Activated CD4-positive, CD25-positive, alpha-beta regulatory T cell treated with anti-CD3 and anti-CD28 coated beads, Interleukin-2, amount 50 U/mL, for 72 hours (primary cell): ENCODE data around the gene ZG16.
"Not testable (repeated sequence)": the region's sequence is repeated elsewhere in the genome, so short reads cannot be mapped to it uniquely, and the experiment has no call there.

Experiments used
- DNase-seq: peaks from one replicate; pipeline ENCODE4 v3.0.0; 2021

Gene ZG16

DNA sequence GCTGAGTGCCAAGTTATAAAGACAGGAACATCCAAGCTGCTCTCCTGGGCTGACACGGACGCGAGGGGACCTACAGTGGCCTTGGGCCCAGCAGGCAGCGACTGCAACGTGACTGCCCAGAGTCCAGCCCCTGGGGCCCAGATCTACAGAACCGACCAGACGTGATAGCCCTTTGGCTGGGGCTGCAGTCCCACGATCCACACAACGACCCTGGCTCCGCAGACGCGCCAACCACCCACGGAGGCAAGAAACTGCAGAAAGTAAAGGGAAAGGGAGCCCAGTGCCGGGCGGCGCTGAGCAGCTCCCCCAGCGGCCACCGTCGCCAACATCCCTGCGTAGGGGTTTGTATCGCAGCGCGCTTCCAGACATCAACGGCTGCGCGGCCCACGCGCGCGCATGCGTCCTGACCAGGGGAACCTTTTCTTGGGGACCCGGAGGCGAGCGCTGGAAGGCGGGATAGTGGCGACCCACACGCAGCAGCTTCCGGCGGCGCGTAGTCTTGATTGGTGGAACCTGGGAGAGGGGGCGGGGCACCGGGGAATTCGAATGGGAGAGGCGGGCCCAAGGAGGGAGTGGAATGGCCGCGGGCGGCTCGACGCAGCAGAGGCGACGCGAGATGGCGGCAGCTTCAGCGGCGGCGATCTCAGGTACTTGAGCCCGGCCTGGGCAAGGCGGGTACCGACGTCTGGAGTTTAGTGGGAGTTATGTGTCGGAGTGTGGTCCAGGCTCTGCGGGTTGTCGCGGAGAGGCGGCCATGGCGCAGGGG lies 12.3 kb downstream of the ZG16 start, which contains the start of gene KIF22:
KIF22 (plus strand) TSS at position 569 of the 766 bp plus-strand sequence; CDS start at position 578, 9 bp downstream.
- peak; percentile 100 for DNase-seq

DNA sequence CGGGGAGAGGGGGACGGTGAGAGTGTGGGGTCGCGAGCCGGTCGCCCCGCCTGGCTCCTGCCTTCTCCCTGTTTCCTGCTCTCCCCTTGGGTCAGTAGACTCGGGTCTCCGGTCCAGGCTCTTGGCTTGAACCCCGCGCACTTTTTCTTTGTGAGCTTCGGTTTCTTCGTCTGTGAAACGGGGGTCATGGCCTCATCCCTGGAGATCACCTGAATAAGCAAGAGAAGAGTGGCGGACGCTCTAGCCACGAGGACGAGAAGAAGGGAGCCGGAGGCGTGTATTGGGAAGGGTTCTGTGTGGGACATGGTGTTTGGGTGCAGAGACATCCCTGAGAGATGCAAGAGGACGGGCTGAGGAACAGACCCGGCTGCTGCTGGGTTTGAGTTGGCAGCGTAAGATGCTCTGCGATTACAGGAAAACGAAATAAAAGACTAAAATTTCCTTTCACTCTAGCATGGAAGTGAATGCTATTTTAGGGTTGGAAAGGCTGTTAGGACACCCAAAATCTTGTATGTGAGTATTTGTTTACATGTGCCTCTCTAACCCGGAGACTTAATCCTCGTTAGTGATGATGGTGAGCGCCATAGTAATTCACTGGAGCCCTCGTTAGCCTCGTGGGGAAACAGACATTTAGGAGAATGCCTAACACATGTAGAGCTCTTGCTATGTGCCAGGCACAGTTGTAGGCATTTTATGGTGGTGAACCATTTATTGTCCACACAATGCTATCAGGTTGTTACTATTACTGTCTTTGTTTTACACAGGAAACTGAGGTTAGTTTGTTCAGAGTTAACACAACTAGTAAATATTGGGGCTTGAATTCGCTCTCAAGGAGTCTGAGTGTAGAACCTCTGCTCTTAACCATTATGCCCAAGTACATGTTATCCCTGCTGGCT lies 13.1 kb downstream of the ZG16 start:
- DNase-seq, result no peak

DNA sequence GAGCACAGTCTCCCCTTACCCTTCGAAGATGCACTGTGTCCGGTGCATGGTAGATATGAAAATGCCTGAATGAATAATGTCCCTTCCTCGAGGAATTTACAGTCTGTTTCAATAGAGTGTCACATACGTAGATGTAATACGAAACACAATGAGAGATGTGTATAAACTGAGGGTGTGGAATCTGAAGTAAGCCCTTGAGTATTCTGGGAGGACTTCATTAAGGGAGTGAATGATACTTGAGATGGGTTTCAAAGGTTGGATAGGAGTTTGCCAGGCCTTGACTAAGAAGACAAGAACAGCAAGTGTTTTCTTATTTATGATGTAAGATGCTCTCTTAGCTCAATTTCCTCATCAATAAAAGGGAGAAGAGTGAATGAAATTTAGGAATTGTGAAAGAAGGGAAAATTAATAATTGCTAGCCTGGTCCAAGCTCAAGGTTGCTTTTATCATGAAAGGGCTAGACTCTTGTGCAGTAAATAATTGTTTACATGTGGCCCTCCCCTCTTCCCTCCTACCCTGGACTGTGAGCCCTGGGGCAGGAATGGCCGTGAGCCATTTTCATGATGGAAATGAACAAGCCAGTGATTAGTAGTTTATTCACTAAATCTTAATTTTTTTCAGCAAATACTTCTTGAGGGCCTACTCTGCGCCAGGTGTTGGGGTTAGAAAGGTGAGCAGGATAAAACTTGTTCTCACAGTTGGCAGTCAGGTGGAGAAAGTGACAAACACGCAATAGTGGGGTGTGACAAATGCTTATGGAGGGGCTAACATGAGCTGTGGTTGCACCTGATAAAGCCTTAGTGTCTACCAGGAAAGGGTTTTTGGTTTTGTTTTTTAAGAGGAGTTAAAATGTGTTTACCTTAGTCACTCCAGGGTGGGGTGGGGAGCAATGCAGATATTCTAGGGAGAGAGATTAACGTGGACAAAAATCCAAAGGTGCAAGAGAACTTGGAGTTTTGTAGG lies 14.1 kb downstream of the ZG16 start:
- DNase-seq, result no peak

DNA sequence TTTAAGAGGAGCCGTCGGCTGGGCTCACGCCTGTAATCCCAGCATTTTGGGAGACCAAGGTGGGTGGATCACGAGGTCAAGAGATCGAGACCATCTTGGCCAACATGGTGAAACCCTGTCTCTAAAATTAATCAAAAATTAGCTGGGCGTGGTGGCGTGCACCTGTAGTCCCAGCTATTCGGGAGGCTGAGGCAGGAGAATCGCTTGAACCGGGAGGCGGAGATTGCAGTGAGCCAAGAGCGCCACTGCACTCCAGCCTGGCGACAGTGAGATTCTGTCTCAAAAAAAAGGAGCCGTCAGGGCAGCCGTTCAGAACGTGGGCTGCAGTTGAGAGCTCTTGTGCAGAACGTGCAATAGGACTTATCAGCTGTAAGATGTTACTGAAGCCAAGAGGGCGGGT lies 15.1 kb downstream of the ZG16 start:
- not testable (repeated sequence) for DNase-seq

DNA sequence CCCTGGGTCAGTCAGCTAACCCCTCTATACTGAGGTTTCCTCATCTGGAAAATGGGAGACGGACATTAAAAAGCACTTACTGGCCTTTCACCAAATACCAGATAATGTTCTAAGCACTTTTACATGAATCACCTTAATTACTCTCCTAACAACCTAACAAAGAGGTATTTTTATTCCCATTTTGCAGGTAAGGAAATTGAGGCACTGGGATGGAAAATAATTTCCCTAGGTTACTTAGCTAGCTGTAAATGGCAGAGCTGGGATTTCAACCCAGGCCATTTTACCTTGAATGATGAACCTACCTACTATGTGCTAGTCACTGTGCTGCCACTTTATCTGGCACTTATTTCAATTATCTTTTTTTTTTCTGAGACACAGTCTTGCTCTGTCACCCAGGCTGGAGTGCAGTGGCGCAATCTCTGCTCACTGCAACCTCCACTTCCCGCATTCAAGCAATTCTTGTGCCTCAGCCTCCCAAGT lies 16.2 kb downstream of the ZG16 start:
- DNase-seq, result no peak

DNA sequence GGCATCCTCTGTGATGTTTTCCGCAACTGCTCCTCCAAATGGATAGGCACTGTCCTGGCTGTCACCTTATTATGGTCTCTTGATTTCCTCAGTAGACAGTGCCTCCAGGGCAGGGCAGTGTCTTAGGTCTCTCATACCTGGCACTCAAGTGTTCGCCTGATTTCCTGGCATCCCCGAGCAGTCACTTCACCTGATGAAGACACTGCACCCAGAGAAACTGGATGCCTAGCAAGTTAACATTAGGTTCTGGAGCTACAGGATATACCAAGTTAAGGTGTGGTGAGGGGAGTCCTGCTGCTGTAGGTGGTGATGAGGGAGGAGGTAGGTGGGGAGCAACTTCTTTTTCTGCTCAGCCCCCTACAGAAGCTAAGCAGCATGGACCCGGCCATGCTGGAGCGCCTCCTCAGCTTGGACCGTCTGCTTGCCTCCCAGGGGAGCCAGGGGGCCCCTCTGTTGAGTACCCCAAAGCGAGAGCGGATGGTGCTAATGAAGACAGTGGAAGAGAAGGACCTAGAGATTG lies 24.4 kb downstream of the ZG16 start:
- DNase-seq, result no peak

DNA sequence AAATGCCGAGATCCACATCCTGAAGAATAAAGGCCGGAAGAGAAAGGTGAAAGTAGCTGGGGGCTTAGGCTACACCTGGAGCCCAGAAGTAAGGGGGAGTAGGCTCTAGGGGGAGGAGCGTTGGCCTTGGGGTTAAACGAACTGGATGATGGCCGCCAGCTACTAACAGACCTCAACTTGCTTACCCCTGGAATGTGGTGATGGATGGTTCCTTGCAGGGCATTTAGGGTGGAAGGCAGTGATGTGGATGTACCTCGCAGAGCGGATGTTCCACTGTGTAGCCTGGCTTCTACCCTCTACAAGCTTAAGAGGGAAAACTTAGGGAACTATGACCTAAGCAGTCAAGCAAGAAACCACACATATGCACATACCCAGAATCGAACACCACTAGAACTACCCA lies 26.0 kb downstream of the ZG16 start:
- DNase-seq, result no peak

DNA sequence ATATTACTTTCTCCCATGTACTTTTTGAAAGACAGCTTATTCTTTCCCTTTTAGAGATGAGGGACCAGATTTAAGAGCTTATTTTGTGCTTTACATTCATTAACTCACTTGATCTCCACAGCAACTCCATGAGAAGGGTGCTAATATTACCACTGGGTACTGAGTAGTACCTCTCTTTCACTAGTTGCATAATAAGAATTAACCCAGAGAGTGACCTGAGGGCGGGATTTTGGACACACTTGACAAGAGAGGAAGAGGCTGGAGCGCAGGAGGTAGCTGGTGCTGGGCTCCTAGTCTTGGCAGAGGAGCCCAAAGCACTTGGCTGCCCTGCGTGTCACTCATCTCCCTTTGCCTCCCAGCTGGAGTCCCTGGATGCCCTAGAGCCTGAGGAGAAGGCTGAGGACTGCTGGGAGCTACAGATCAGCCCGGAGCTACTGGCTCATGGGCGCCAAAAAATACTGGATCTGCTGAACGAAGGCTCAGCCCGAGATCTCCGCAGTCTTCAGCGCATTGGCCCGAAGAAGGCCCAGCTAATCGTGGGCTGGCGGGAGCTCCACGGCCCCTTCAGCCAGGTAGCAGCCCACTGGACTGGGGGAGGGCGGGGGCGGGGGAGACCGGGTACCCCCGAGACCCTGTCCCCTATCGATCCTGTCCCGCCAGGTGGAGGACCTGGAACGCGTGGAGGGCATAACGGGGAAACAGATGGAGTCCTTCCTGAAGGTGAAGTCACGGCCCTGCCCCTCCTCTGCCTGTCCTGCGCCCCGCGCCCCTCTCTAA lies 26.6 kb downstream of the ZG16 start:
- DNase-seq, result no peak

DNA sequence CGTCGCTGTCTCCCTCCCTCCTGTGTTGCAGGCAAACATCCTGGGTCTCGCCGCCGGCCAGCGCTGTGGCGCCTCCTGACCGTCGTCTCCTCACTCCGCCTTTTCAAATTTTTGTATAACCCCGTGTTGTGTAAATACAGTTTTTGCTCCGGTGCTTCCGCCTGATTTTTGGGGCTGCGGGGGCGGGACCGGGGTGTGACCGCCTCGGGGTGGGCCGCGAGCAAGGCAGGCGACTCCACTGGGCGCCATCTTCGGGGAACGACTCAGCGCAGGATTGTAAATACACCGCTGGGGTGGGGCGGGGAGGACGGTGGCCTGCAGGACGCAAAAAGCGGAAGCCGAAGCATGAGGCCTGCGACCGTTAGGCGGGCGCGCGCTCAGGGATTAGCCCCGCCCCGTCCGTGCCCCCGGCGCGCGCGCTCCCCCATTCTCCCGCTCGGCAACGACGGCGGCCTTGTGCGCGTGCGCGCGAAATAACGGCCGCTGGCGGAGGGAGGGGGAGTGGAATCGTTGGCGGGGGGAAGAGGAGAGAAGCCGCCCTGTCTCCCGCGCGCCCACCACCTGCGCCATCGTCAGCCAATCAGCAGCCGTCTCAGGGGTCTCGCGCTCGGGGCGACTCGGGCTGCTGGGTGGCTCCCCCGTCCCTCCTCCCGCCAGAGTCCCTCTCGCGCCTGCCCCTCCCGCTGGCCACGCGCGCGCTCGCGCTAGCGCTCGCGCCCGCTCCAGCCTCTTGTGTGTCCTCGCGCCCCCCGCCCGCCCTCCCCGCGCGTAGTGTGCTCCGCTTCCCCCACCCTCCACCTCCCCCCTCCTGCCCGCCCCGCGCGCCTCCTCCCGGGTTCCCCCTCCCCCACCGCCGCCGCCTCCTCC lies 27.4 kb downstream of the ZG16 start:
- peak; percentile 97 for DNase-seq

DNA sequence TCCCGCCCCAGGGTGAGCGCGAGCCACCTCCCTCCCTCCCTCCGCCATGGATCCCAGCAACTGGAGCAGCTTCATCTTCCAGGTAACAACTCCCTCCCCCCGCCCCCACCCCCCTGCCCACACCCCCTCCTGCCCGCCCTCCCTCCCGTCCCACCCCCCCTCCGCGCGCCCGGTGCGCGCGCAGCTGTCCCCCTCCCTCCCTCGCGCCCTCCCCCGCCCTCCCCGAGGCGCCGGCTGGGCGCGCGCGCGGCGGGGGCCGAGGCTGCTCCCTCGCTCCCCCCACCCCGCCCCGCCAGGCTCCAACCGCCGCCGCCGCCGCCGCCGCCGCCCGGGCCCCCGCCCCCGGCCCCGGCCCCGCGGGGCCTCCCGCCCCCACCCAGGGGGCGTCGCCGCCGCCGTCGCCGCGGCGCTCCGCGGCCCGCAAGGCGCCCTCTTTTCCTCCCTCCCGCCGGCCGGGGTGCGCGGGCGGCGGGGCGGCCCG lies 28.1 kb downstream of the ZG16 start, which contains the start of gene MAZ:
MAZ (plus strand) TSS at position 431 of the 481 bp plus-strand sequence. CDS start 173 bp downstream, outside the sequence.
- peak; percentile 70 for DNase-seq

DNA sequence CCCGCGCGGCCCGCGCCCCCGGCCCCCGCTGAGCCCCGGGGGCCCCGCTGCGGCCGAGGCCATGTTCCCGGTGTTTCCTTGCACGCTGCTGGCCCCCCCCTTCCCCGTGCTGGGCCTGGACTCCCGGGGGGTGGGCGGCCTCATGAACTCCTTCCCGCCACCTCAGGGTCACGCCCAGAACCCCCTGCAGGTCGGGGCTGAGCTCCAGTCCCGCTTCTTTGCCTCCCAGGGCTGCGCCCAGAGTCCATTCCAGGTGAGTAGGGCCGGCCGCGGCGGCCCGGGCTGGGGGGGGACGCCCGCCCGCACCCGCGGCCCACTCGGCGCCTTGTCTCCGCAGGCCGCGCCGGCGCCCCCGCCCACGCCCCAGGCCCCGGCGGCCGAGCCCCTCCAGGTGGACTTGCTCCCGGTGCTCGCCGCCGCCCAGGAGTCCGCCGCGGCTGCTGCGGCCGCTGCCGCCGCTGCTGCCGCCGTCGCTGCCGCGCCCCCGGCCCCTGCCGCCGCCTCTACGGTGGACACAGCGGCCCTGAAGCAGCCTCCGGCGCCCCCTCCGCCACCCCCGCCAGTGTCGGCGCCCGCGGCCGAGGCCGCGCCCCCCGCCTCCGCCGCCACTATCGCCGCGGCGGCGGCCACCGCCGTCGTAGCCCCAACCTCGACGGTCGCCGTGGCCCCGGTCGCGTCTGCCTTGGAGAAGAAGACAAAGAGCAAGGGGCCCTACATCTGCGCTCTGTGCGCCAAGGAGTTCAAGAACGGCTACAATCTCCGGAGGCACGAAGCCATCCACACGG lies 28.8 kb downstream of the ZG16 start:
- peak; percentile 67 for DNase-seq

DNA sequence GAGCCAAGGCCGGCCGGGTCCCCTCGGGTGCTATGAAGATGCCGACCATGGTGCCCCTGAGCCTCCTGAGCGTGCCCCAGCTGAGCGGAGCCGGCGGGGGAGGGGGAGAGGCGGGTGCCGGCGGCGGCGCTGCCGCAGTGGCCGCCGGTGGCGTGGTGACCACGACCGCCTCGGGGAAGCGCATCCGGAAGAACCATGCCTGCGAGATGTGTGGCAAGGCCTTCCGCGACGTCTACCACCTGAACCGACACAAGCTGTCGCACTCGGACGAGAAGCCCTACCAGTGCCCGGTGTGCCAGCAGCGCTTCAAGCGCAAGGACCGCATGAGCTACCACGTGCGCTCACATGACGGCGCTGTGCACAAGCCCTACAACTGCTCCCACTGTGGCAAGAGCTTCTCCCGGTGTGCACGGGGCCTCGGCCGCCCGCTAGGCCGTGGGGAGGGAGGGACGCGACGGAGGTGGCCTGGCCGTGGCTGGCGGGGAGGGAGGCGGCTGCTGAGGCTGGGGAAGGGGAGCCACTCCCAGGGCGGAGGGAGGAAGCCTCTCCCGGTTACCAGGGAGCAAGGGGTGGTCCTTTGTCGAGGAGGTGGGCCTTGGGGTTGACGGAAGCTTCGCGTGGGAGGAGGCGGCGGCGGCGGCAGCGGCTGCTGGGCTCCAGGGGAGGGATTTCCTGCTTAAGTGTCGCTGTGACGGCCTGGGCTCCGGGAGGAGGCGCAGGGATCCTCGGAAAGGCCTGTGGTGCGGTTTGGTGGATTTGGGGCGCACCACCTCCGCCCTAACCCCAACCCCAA lies 29.6 kb downstream of the ZG16 start:
- peak; percentile 77 for DNase-seq

DNA sequence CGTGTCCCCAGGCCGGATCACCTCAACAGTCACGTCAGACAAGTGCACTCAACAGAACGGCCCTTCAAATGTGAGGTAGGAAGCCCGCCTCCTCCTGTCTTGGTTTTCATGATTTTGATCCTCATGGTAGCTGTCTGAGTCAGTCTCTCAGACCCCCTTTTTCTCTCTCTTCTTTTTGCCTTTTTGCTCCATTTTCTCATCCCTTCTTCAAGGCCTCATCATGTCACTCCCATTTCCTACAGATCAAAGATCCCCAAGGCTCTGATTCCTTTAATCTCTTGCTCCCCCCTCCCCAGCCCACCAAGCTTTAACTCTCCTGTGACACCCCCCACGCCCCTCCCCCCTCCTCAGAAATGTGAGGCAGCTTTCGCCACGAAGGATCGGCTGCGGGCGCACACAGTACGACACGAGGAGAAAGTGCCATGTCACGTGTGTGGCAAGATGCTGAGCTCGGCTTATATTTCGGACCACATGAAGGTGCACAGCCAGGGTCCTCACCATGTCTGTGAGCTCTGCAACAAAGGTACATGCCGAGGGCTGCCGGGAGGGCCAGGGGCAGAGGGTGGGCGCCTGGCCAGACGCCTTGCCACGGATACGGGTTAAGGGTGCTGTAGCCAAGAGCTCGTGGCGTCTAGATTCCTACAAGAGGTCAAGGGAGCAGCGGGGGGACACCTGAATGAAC lies 30.3 kb downstream of the ZG16 start:
- DNase-seq, result no peak

DNA sequence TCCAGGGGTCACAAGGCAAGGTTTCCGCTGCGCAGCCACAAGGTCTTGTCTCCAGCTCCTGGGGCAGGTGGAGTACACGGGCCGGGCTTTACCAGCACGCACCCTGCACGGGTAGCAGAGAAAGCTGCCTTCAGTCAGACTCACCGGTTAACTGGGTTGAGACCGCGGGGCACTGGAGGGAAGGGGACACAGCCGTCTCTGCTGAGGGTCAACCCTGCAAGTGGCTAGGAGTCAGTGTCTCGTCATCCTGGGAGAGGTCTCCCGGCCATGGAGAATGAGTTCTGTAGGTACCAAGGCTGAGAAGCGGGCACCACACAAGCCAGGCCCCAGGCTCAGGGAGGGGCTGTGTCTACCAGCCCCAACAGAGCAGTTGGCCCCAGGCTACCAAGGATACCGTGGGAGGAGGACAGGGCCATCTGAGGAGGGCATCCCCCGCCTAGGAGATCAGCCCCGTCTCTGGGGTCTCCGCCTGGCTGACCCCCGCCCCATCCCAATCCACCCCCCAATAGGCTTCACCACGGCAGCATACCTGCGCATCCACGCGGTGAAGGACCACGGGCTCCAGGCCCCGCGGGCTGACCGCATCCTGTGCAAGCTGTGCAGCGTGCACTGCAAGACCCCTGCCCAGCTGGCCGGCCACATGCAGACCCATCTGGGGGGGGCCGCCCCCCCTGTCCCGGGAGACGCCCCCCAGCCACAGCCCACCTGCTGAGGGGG lies 31.1 kb downstream of the ZG16 start:
- DNase-seq, result no peak

DNA sequence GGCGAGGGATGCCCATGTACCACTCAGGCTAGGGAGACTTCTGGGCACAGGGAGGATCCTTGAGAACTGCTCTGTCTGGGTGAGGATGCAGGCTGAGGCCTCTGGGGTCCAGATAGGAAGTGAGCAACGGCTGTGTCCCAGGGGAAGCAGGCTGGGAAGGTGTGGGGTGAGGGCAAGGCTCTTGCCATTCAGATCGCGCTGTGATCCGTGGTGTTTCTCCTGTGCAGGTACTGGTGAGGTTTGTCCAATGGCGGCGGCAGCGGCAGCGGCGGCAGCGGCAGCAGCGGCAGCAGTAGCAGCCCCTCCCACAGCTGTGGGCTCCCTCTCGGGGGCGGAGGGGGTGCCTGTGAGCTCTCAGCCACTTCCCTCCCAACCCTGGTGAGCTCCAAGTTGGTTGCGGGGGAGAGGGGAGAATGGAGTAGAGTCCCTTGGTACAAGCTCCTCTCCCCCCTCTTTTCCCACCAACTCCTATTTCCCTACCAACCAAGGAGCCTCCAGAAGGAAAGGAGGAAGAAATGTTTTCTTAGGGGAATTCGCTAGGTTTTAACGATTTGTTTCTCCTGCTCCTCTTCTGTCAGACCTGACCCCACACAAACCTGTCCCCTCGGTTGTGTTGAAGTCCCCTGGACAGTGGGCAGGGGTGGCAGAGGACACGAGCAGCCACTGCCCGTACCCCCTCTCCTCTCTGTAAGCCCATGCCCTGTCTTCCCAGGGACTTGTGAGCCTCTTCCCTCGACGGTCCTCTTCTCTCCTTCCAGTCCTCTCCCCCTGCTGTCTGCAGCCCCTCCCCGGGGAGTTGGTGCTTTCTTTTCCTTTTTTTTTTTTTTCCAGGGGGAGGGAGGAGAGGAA lies 32.0 kb downstream of the ZG16 start:
- no peak for DNase-seq

DNA sequence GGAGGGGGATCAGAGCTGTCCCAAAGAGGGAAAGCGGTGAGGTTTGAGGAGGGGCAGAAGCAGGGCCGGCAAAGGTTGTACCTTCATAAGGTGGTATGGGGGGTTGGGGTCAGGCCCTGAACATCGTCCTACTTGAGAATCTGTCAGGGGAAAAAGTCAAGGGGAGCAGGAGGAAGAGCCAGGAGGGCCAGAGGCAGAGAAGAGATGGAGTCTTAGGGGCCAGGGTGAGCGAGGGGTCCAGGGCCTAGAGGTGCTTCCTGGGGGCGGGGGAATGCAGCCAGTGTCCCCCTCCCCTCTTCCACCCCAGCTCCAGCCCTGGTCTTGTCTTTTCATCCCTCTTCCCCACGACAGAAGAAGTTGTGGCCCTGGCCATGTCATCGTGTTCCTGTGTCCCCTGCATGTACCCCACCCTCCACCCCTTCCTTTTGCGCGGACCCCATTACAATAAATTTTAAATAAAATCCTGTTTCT lies 32.7 kb downstream of the ZG16 start:
- no peak for DNase-seq
